ENCODE results near the gene TRIM31. TPM values are rescaled to one million over a fixed set of nuclear protein-coding genes. Genes with fewer than 3 reads are reported as not detected.

Gene TRIM31
- total and polyA plus RNA-seq, 2 donors (not counting 3 experiments of a cell fraction or from before 2014, with no cell fraction given) = not detected

DNA sequence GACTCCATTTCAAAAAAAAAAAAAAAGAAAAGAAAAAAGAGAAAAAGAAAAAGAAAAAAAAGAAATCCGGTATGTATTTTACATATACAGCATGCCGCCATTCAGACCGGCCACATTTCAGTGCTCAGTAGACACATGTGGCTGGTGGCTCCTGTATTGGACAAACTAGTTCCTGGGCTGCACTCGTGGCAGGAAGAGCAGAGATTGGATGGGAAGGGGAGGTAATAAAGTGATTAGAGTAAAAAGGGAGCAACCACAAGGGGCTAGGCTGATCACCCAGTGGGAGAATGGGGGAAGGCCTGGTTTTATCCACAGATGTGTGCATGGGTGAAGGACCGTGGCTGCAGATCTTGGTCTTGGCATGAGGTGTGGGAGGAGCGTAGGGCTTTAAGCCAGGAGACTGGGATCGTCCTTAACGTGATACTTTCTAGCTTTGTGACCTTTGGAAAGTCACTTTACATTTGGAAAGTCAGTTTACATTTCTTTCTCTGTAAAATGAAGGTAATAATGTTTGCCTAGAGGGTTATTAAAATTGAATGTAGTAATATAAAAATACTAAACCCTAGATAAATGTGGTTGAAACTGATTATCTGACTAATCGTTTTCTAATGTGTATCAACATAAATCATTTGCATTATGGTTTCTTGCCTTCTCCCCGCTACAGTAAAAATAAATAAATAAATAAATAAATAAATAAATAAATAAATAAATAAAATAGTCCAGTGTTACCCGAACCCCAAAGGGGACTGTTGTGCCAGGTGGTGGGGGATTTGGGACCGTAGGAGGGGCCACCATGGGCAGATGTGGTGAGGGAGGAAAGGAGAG is 49.6 kb upstream of the TRIM31 start:
- Histone ChIP-seq H3K9ac (replicated peaks; ENCODE audit: extremely low read depth, insufficient read depth, low read length) (no peak overlapping the region), H3K4me3 (replicated peaks in 1 of 3; ENCODE audit: insufficient read depth in 1 of 3, low read depth in 1 of 3, low read length in 3 of 3) (no peak overlapping the region), H3K36me3 (ENCODE audit: control insufficient read depth in 2 of 2, extremely low read depth in 1 of 2, insufficient read depth in 2 of 2, low read length in 2 of 2) (no peaks in the 10 kb centered on the region), H4K20me1 (replicated peaks; ENCODE audit: control insufficient read depth, extremely low read depth, insufficient read depth, low read length) (no peaks in the 10 kb centered on the region), H3K79me2 (ENCODE audit: control insufficient read depth, insufficient read depth, low read length) (no peaks in the 10 kb centered on the region), H3K4me2 (ENCODE audit: insufficient read depth, low read length) (no peak overlapping the region), H3K27me3 (ENCODE audit: control insufficient read depth in 2 of 2, insufficient read depth in 2 of 2, low read length in 2 of 2) (peaks cover 6 to 13% of the 10 kb centered on the region in 2 experiments), H3K9me3 (replicated peaks; ENCODE audit: control insufficient read depth, insufficient read depth, low read length) (no peaks in the 10 kb centered on the region), H3K4me1 (ENCODE audit: control insufficient read depth, extremely low read depth, insufficient read depth, low read length) (no peaks in the 10 kb centered on the region), H3K27ac (ENCODE audit: insufficient read depth, low read depth, low read length) (no peak overlapping the region), H3K9me1 (replicated peaks; ENCODE audit: control insufficient read depth, extremely low read depth, insufficient read depth, low read length) (no peaks in the 10 kb centered on the region), H2AFZ (ENCODE audit: low read depth, low read length) (no peak overlapping the region)
- BruUV-seq (replicated peaks) = no TSS peak
- TF ChIP-seq POLR2AphosphoS5 (IDR thresholded peaks at IDR 0.05; ENCODE audit: insufficient read depth, low read depth, low read length) (no peak), EZH2 (IDR thresholded peaks at IDR 0.05; ENCODE audit: borderline replicate concordance, low read depth, low read length, severe bottlenecking) (no peak), GATA2 (IDR thresholded peaks at IDR 0.05; ENCODE audit: insufficient read depth, insufficient read length, low read depth, low read length) (no peak), FOS (IDR thresholded peaks at IDR 0.05; ENCODE audit: borderline replicate concordance, insufficient read depth, low read length) (no peak), JUN (IDR thresholded peaks at IDR 0.05; ENCODE audit: borderline replicate concordance, insufficient read depth, insufficient read length, low read depth) (no peak)
- TF ChIP-seq, protein P1, sequence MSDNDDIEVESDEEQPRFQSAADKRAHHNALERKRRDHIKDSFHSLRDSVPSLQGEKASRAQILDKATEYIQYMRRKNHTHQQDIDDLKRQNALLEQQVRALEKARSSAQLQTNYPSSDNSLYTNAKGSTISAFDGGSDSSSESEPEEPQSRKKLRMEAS (IDR thresholded peaks at IDR 0.05; ENCODE audit: insufficient read depth, insufficient read length) = no peak
- TF ChIP-seq, protein P2, sequence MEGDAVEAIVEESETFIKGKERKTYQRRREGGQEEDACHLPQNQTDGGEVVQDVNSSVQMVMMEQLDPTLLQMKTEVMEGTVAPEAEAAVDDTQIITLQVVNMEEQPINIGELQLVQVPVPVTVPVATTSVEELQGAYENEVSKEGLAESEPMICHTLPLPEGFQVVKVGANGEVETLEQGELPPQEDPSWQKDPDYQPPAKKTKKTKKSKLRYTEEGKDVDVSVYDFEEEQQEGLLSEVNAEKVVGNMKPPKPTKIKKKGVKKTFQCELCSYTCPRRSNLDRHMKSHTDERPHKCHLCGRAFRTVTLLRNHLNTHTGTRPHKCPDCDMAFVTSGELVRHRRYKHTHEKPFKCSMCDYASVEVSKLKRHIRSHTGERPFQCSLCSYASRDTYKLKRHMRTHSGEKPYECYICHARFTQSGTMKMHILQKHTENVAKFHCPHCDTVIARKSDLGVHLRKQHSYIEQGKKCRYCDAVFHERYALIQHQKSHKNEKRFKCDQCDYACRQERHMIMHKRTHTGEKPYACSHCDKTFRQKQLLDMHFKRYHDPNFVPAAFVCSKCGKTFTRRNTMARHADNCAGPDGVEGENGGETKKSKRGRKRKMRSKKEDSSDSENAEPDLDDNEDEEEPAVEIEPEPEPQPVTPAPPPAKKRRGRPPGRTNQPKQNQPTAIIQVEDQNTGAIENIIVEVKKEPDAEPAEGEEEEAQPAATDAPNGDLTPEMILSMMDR (IDR thresholded peaks at IDR 0.05; ENCODE audit: extremely low read depth in 1 of 2, insufficient read depth in 1 of 2, low read depth in 1 of 2, low read length in 2 of 2) = no peak
- CTCF ChIA-PET = no interaction called here
- no peak for FAIRE-seq
- dilution Hi-C loops (cut with MboI; ENCODE audit: extremely low pct_ligation_motif_present, low sequenced_read_pairs) (no loop called here), intact Hi-C loops (cut with micrococcal nuclease) (no loop called here)
- DNase-seq (ENCODE audit: low read depth, low spot score) = no peak
- POLR2A ChIA-PET = no interaction called here

Measured in endothelial cell of umbilical vein (primary cell).